DMS53 treated with DMSO at 0.1 percent for 48 hours (cell line): ENCODE results near the gene KDR.

Experiments used
- DNase-seq: peaks from one replicate; lab custom pipeline; 2025; ENCODE audit not compliant: unreplicated experiment; lab: John Stamatoyannopoulos, UW

The KDR gene

DNA sequence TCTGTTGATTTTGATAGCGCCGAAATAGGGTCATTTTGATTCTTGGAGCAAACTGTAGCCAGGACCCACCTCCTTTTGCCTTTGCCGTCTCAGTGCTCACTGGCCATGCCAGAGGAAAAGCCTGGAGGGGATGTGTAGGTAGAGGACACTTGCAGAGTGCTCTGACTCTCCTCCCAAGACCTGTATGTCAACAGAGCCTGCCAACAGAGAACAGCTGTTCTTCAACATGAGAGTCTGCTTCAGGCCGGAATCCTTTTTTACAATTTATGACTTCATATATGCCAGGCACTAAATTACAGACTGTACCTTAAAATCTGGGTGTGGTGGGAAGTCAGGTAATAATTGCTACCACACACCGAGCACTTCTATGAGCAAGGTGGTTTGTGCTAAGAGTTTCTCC, 94.2 kb downstream of the KDR start:
- no peak for DNase-seq

GRCh38 chr4:55030589-55030988, 94.8 kb downstream of the KDR start:
- DNase-seq, result no peak

DNA sequence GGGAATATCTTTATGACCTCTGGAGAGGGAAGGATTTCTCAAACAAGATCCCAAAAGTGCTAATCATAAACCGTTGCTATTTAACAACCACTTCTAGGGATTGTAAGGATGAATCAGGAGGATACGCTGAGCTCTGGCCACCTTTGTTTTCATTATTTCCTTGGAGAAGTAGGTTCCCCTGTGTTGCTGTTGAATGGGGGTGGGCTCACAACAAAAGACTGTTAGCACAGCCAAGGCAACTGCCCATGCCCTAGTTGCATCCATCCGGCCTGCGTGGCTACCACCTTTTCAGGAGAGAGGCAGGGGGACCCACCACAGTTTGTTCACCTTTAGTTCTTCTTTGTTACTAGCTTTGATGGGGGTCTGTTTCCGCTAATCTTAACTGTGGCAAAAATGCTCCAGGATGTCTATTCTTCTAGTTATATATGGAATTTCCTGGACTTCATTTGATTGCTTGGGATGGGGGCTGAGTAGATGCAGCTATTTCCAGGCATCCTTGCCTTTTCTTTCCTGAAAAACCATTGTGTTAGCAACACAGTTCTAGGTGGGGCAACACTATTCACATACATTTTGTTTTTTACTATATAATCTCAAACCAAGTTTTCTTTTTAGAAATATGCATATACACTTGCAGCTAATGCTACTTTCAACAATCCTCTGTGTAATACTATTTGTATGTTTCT, 95.4 kb downstream of the KDR start:
- DNase-seq, result no peak

GRCh38 chr4:55029321-55029720, 96.1 kb downstream of the KDR start:
- DNase-seq, result no peak
